ENCODE measurements around the gene TMX1. TPM values are rescaled to one million over a fixed set of nuclear protein-coding genes. Genes with fewer than 3 reads are reported as not detected.

The TMX1 gene
- total and polyA plus RNA-seq, 4 donors = 11.6 to 22.8 (median 19.4) TPM

- H3K36me3 ChIP-seq (ENCODE audit: control insufficient read depth in 4 of 4, insufficient read depth in 3 of 4, low read depth in 1 of 4, low read length in 3 of 4) = no peaks in the 10 kb centered on the region
- TF ChIP-seq, protein P1, sequence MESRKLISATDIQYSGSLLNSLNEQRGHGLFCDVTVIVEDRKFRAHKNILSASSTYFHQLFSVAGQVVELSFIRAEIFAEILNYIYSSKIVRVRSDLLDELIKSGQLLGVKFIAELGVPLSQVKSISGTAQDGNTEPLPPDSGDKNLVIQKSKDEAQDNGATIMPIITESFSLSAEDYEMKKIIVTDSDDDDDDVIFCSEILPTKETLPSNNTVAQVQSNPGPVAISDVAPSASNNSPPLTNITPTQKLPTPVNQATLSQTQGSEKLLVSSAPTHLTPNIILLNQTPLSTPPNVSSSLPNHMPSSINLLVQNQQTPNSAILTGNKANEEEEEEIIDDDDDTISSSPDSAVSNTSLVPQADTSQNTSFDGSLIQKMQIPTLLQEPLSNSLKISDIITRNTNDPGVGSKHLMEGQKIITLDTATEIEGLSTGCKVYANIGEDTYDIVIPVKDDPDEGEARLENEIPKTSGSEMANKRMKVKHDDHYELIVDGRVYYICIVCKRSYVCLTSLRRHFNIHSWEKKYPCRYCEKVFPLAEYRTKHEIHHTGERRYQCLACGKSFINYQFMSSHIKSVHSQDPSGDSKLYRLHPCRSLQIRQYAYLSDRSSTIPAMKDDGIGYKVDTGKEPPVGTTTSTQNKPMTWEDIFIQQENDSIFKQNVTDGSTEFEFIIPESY (IDR thresholded peaks at IDR 0.05) = no peak
- TF ChIP-seq REST (IDR thresholded peaks at IDR 0.05) = no peak
- TF ChIP-seq TAF1 (conservative IDR thresholded peaks at IDR 0.05) = no peak
- TF ChIP-seq RAD21 (IDR thresholded peaks at IDR 0.05) = no peak
- TF ChIP-seq, protein P2, sequence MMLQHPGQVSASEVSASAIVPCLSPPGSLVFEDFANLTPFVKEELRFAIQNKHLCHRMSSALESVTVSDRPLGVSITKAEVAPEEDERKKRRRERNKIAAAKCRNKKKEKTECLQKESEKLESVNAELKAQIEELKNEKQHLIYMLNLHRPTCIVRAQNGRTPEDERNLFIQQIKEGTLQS (IDR thresholded peaks at IDR 0.05) = no peak
- no peak for TF ChIP-seq HNF4A (conservative IDR thresholded peaks at IDR 0.05)
- no peak for TF ChIP-seq MAX (IDR thresholded peaks at IDR 0.05)
- no peak for TF ChIP-seq EGR1 (IDR thresholded peaks at IDR 0.05; ENCODE audit: low read depth in 2 of 2)
- no peak for TF ChIP-seq FOXA1 (IDR thresholded peaks at IDR 0.05)
- TF ChIP-seq HNF4G (IDR thresholded peaks at IDR 0.05) = no peak
- no peak for TF ChIP-seq YY1 (IDR thresholded peaks at IDR 0.05)
- TF ChIP-seq, protein P3, sequence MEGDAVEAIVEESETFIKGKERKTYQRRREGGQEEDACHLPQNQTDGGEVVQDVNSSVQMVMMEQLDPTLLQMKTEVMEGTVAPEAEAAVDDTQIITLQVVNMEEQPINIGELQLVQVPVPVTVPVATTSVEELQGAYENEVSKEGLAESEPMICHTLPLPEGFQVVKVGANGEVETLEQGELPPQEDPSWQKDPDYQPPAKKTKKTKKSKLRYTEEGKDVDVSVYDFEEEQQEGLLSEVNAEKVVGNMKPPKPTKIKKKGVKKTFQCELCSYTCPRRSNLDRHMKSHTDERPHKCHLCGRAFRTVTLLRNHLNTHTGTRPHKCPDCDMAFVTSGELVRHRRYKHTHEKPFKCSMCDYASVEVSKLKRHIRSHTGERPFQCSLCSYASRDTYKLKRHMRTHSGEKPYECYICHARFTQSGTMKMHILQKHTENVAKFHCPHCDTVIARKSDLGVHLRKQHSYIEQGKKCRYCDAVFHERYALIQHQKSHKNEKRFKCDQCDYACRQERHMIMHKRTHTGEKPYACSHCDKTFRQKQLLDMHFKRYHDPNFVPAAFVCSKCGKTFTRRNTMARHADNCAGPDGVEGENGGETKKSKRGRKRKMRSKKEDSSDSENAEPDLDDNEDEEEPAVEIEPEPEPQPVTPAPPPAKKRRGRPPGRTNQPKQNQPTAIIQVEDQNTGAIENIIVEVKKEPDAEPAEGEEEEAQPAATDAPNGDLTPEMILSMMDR (IDR thresholded peaks at IDR 0.05; ENCODE audit: low read depth, low read length, missing input control) = no peak
- no peak for TF ChIP-seq GABPA (IDR thresholded peaks at IDR 0.05 in 1 of 2, conservative IDR thresholded peaks at IDR 0.05 in 1 of 2)
- no peak for TF ChIP-seq JUND (IDR thresholded peaks at IDR 0.05)
- no peak for TF ChIP-seq NR2F2 (IDR thresholded peaks at IDR 0.05)
- no peak for TF ChIP-seq SP1 (IDR thresholded peaks at IDR 0.05)
- no peak for TF ChIP-seq RXRA (IDR thresholded peaks at IDR 0.05)
- no peak for TF ChIP-seq FOXA2 (IDR thresholded peaks at IDR 0.05)
- no peak overlapping the region for H3K4me3 ChIP-seq (ENCODE audit: low read depth in 1 of 3, low read length in 3 of 3)
- no peak for DNase-seq (ENCODE audit: low spot score)
- no peak overlapping the region for H3K9ac ChIP-seq (ENCODE audit: low read depth in 1 of 2, low read length in 2 of 2)
- WGBS = 93% methylated on average over 1 of the region's 1 CpG
- no peaks in the 10 kb centered on the region for H3K9me3 ChIP-seq (ENCODE audit: control insufficient read depth in 4 of 4, low read length in 3 of 4)
- no peaks in the 10 kb centered on the region for H3K4me1 ChIP-seq (ENCODE audit: control insufficient read depth in 4 of 4, insufficient read depth in 4 of 4, low read length in 3 of 4)
- H3K27me3 ChIP-seq (ENCODE audit: control insufficient read depth in 4 of 4, insufficient read depth in 4 of 4, low read length in 3 of 4) = peaks cover 0 to 3% (median 0%) of the 10 kb centered on the region in 4 donors
- no peak overlapping the region for H3K27ac ChIP-seq (ENCODE audit: low read depth in 1 of 2, low read length in 2 of 2)
Observed at GRCh38 chr14:51208982-51209381, 31.1 kb upstream of the TMX1 start.

Measured in liver (tissue), 9 donors.